MM.1S (cell line): ENCODE data around the gene LRFN2.

ENCODE experiments used
- DNase-seq: peaks from one replicate; pipeline ENCODE4 v3.0.0-alpha.2; 2015
- H2AFZ ChIP-seq: fragments of 300-600 bp; sonication (generic); 2 replicates; pipeline ENCODE4 v1.6.0; 2016; ENCODE audit warnings: antibody characterized with exemption, low read length
- H3F3A ChIP-seq: fragments of 300-600 bp; sonication (generic); 2 replicates; pipeline ENCODE4 v1.6.1; 2016; ENCODE audit warnings: mild to moderate bottlenecking, antibody characterized with exemption, low read length, moderate library complexity, mixed read lengths; ENCODE audit not compliant: insufficient read depth
- H3K27ac ChIP-seq: fragments of 300-600 bp; sonication (generic); 2 replicates; pipeline ENCODE4 v1.5.1; 2016; ENCODE audit warnings: mild to moderate bottlenecking, low read length
- H3K27me3 ChIP-seq: fragments of 300-600 bp; sonication (generic); replicated peaks from 2 replicates; pipeline ENCODE4 v1.6.0; 2016; ENCODE audit warnings: low read length; ENCODE audit not compliant: insufficient read depth
- H3K36me3 ChIP-seq: fragments of 300-600 bp; sonication (generic); replicated peaks from 2 replicates; pipeline ENCODE4 v1.6.1; 2016; ENCODE audit warnings: mild to moderate bottlenecking, low read length, mixed read lengths; ENCODE audit not compliant: insufficient read depth
- H3K4me1 ChIP-seq: fragments of 300-600 bp; sonication (generic); 2 replicates; pipeline ENCODE4 v1.6.1; 2016; ENCODE audit warnings: low read length, mixed read lengths
- H3K4me2 ChIP-seq: fragments of 300-600 bp; sonication (generic); 2 replicates; pipeline ENCODE4 v1.6.0; 2016; ENCODE audit warnings: low read depth, low read length
- H3K4me3 ChIP-seq: fragments of 300-600 bp; sonication (generic); 2 replicates; pipeline ENCODE4 v1.5.1; 2016; ENCODE audit warnings: low read length, mixed read lengths
- H3K79me2 ChIP-seq: fragments of 300-600 bp; sonication (generic); 2 replicates; pipeline ENCODE4 v1.6.1; 2016; ENCODE audit warnings: mixed run types, low read length, mixed read lengths
- H3K9ac ChIP-seq: fragments of 300-600 bp; sonication (generic); 2 replicates; pipeline ENCODE4 v1.6.1; 2016; ENCODE audit warnings: low read length, mixed read lengths
- H3K9me2 ChIP-seq: fragments of 300-600 bp; sonication (generic); replicated peaks from 2 replicates; pipeline ENCODE4 v1.6.1; 2016; ENCODE audit warnings: mild to moderate bottlenecking, low read length, mixed read lengths; ENCODE audit not compliant: insufficient read depth
- H3K9me3 ChIP-seq: fragments of 300-600 bp; sonication (generic); replicated peaks from 2 replicates; pipeline ENCODE4 v1.6.1; 2016; ENCODE audit warnings: mild to moderate bottlenecking, low read length, mixed read lengths; ENCODE audit not compliant: insufficient read depth
- H4K20me1 ChIP-seq: fragments of 300-600 bp; sonication (generic); 2 replicates; pipeline ENCODE4 v1.6.1; 2016; ENCODE audit warnings: mild to moderate bottlenecking, low read length, moderate library complexity, mixed read lengths; ENCODE audit not compliant: insufficient read depth
- EZH2 ChIP-seq: fragments of 300-600 bp; sonication (generic); optimal IDR thresholded peaks from 2 replicates; pipeline ENCODE3; 2017; ENCODE audit warnings: low read depth, mild to moderate bottlenecking, antibody characterized with exemption, low read length, mixed read lengths
- EZH2phosphoT487 ChIP-seq: fragments of 300-600 bp; sonication (generic); IDR thresholded peaks from 2 replicates; pipeline ENCODE4 v1.6.1; 2018; ENCODE audit warnings: antibody characterized with exemption, low read length
- TF ChIP-seq, protein P1 (sequence below): fragments of 300-600 bp; sonication (generic); IDR thresholded peaks from 2 replicates; pipeline ENCODE4 v1.5.1; 2016; ENCODE audit warnings: antibody characterized with exemption, low read length, mixed read lengths

Gene LRFN2

DNA sequence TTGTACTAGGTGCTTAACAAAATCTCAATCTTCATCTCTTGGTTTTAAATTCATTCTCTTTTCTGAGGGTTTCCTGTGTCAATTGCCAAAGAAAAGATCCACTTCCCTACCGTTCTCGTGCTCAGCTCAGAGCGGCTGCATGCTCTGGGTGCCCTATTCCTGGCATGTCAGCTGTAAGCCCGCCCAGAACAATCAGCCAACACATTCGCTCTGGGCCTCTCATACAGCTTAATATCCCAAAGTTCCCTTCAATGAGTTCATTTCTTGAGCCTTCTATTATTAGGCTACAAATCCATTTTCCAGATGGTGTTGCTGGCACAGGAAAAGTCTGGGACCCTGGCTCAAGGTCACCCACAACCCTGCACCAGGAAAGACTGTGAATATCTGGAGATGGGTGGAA lies 24.3 kb upstream of the LRFN2 start:
- H3K27ac ChIP-seq = no peak overlapping the region
- no peaks in the 10 kb centered on the region for H3K9me2 ChIP-seq
- no peak overlapping the region for H3K4me2 ChIP-seq
- no peak overlapping the region for H2AFZ ChIP-seq
- H3K9ac ChIP-seq = no peak overlapping the region
- DNase-seq = no peak
- H3K9me3 ChIP-seq = no peaks in the 10 kb centered on the region
- H3K27me3 ChIP-seq = no peaks in the 10 kb centered on the region
- no peaks in the 10 kb centered on the region for H3K36me3 ChIP-seq
- no peaks in the 10 kb centered on the region for H4K20me1 ChIP-seq
- TF ChIP-seq, protein P1, sequence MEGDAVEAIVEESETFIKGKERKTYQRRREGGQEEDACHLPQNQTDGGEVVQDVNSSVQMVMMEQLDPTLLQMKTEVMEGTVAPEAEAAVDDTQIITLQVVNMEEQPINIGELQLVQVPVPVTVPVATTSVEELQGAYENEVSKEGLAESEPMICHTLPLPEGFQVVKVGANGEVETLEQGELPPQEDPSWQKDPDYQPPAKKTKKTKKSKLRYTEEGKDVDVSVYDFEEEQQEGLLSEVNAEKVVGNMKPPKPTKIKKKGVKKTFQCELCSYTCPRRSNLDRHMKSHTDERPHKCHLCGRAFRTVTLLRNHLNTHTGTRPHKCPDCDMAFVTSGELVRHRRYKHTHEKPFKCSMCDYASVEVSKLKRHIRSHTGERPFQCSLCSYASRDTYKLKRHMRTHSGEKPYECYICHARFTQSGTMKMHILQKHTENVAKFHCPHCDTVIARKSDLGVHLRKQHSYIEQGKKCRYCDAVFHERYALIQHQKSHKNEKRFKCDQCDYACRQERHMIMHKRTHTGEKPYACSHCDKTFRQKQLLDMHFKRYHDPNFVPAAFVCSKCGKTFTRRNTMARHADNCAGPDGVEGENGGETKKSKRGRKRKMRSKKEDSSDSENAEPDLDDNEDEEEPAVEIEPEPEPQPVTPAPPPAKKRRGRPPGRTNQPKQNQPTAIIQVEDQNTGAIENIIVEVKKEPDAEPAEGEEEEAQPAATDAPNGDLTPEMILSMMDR = no peak
- TF ChIP-seq EZH2 (no peak), EZH2phosphoT487 (no peak)
- H3K79me2 ChIP-seq = no peaks in the 10 kb centered on the region
- no peaks in the 10 kb centered on the region for H3F3A ChIP-seq
- H3K4me3 ChIP-seq = no peak overlapping the region
- H3K4me1 ChIP-seq = no peaks in the 10 kb centered on the region

DNA sequence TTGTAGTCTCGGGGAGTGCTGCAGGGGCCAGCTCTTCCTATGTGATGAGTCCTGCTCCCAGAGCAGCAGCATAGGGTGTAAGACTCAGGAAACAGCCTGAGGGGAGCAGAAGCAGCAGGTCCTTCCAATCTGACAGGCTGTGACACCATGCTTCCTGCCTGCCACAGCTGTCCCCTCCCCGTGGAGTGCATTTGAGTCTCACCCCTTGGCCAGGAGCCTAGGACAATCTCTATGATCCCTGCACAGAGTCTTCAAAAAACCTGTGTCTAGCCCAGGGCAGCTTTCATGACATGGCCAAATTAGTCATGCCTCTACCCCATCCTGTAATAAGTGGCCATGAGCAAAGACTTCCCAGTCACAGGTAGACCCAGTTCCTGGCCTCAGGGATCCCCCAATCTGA lies 23.1 kb upstream of the LRFN2 start:
- TF ChIP-seq EZH2phosphoT487 (no peak), EZH2 (no peak)
- TF ChIP-seq, protein P1 = no peak
- no peaks in the 10 kb centered on the region for H3K9me2 ChIP-seq

DNA sequence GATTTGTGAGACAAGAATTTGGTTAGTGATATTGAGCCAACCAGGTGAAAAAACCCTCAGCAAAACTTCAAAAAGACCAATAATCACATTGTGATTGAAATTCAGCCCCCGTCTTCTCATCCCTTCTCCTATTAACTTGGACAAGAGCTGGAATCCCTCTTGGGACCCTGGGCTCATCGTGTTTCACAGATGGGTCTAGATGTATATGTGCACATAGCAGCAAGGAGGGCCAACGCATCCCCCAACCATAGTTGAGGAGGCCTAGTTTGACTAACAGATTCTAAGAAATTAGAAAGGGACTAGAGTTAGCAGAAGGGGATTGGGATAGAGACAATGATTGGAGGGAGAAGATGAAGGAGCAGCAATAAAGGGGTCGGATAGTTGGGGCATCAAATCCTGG lies 19.8 kb upstream of the LRFN2 start:
- no peaks in the 10 kb centered on the region for H3K79me2 ChIP-seq
- no peak overlapping the region for H3K9ac ChIP-seq
- DNase-seq = no peak
- no peaks in the 10 kb centered on the region for H3K27me3 ChIP-seq
- TF ChIP-seq EZH2 (no peak), EZH2phosphoT487 (no peak)
- TF ChIP-seq, protein P1 = no peak
- no peak overlapping the region for H3K4me3 ChIP-seq
- no peaks in the 10 kb centered on the region for H4K20me1 ChIP-seq
- no peaks in the 10 kb centered on the region for H3K36me3 ChIP-seq
- H2AFZ ChIP-seq = no peak overlapping the region
- H3K9me3 ChIP-seq = no peaks in the 10 kb centered on the region
- H3K9me2 ChIP-seq = no peaks in the 10 kb centered on the region
- no peaks in the 10 kb centered on the region for H3K4me1 ChIP-seq
- H3F3A ChIP-seq = no peaks in the 10 kb centered on the region
- H3K27ac ChIP-seq = no peak overlapping the region
- no peak overlapping the region for H3K4me2 ChIP-seq

More for the DNA sequence above, 23.1 kb upstream of the LRFN2 start:
- Histone ChIP-seq H3K79me2 (no peaks in the 10 kb centered on the region), H3K27me3 (no peaks in the 10 kb centered on the region), H3K4me3 (no peak overlapping the region), H3F3A (no peaks in the 10 kb centered on the region), H3K36me3 (no peaks in the 10 kb centered on the region), H3K9me3 (no peaks in the 10 kb centered on the region), H4K20me1 (no peaks in the 10 kb centered on the region), H3K9ac (no peak overlapping the region), H2AFZ (no peak overlapping the region), H3K4me1 (no peaks in the 10 kb centered on the region), H3K4me2 (no peak overlapping the region), H3K27ac (no peak overlapping the region)
- DNase-seq = no peak
